Kidney (tissue), 14 donors: ENCODE measurements around the gene NECAB3. TPM values are rescaled to one million over a fixed set of nuclear protein-coding genes. Genes with fewer than 3 reads are reported as not detected.
A peak's percentile ranks its signal among the peaks of the same experiment; 100 is the strongest.

Experiments
- DNase-seq, 5 donors: peaks; one replicate each; pipeline ENCODE4 v3.0.0-alpha.2; 2013 to 2020
- FAIRE-seq: peaks from 2 replicates; lab custom pipeline; 2012; peaks lifted over from hg19 to GRCh38; lab: Jason Lieb, UNC
- H3K27ac ChIP-seq, 2 donors: one replicate each; pipeline ENCODE4 v1.7.0; 2013; ENCODE audit warnings: low read depth in 2 of 2, low read length in 2 of 2, inconsistent platforms in 1 of 2
- H3K27me3 ChIP-seq: one replicate; pipeline ENCODE4 v1.7.1; 2013; ENCODE audit warnings: low read length, inconsistent platforms; ENCODE audit not compliant: control insufficient read depth, insufficient read depth
- H3K36me3 ChIP-seq, 3 donors: one replicate each; pipeline versions ENCODE4 v1.7.0 to v1.7.1; 2013; ENCODE audit warnings: low read length in 3 of 3, control low read depth in 1 of 3, inconsistent platforms in 1 of 3; ENCODE audit not compliant: insufficient read depth in 3 of 3, control insufficient read depth in 2 of 3
- H3K4me1 ChIP-seq, 3 donors: one replicate each; pipeline versions ENCODE4 v1.7.0 to v1.7.1; 2013; ENCODE audit warnings: low read length in 3 of 3, inconsistent platforms in 1 of 3, low read depth in 1 of 3; ENCODE audit not compliant: control insufficient read depth in 2 of 3, insufficient read depth in 2 of 3
- H3K4me3 ChIP-seq, 3 donors: one replicate each; pipeline versions ENCODE4 v1.7.0 to v1.8.1; 2013; ENCODE audit warnings: low read length in 3 of 3, control low read depth in 1 of 3, inconsistent platforms in 1 of 3
- H3K9ac ChIP-seq, 3 donors: one replicate each; pipeline versions ENCODE4 v1.7.0 to v1.7.1; 2013; ENCODE audit warnings: low read length in 3 of 3, control low read depth in 1 of 3, inconsistent platforms in 1 of 3
- H3K9me3 ChIP-seq, 3 donors: one replicate each; pipeline versions ENCODE4 v1.7.0 to v1.7.1; 2013; ENCODE audit warnings: low read length in 3 of 3, control low read depth in 1 of 3, inconsistent platforms in 1 of 3; ENCODE audit not compliant: control insufficient read depth in 2 of 3, insufficient read depth in 1 of 3
- CTCF ChIP-seq: IDR thresholded peaks from 3 replicates; pipeline ENCODE4 v1.5.1; 2012; ENCODE audit warnings: mild to moderate bottlenecking, moderate library complexity, borderline replicate concordance; ENCODE audit not compliant: insufficient read depth; ENCODE audit errors: extremely low read depth
- intact Hi-C: fragments of 100-400 bp; cut with DNase I; formaldehyde crosslinking; loops from one replicate; pipeline ENCODE4 v1.11.1; 2022
- polyA plus RNA-seq: library from polyadenylated mRNA; stranded (reverse); fragments of 350-450 nt; fragmentation: Illumina TruSeq; extraction: RNeasy Lipid Tissue Mini Kit (QIAGEN cat#74804); gene quantifications from one replicate; pipeline ENCODE4 v1.2.3, GENCODE V29; 2014; ENCODE audit warnings: low read depth, low replicate concordance; ENCODE audit not compliant: insufficient read depth
- total RNA-seq: library from RNA; stranded (reverse); fragmentation: NEBNext Ultra II Directional; extraction: Animal tissue kit (Norgen Biotek cat#: 25700); gene quantifications from one replicate; pipeline ENCODE4 v1.2.1, GENCODE V29; 2021
- donor health status: control.
- donor health status: control.
- donor health status: control.
- donor health status: control.
- donor health status: control.
- donor health status: DM: yes; HTN: yes; CAD: no.
- donor health status: Normal renal cell carcinoma (clear cell type).

NECAB3 gene
- total and polyA plus RNA-seq, 2 donors from 2014 or later = 19.7 to 35.6 TPM

DNA sequence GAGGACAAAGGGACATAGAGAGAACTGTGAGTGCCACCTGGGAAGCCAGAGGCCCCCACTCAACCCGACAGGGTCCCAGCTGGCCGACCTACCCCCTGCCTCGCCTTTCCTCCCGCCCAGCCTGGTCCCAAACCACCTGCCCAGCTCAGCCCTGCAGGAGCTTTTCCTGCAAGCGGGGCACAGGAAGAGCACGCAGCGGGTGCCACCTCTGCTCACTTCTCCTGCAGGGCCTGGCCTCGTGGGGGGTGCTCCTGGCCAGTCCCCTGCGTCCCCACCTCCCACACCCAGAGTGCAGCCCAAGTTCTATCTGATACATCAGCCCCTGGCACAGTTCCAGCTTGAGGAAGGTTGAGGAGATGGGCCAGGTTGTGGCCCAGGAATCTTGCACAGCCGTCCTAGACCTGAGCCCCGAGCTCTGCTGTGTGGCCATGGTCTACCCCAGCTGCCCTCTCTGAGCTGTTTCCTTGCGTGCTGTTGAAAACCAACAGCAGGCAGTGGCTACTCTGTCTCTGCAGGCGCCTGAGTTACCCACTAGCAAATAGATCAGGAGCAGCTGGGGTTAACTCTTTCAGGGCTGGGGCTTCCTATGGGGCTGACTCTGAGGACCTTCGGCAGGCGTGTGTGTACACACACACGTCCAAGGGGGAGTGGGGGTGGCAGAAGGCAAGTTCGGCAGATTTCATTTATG lies 1.7 kb downstream of the NECAB3 start:
- peak overlapping the region in 1 of 3 donors; percentile 82 for H3K4me3 ChIP-seq
- H3K36me3 ChIP-seq = peaks cover 0 to 5% (median 0%) of the 10 kb centered on the region in 3 donors
- DNase-seq = peak in 2 of 5 donors; percentile 56 to 65
- peaks cover 0 to 28% (median 4%) of the 10 kb centered on the region in 3 donors for H3K4me1 ChIP-seq
- no peak for TF ChIP-seq CTCF
- intact Hi-C loops = no loop called here
- H3K9me3 ChIP-seq = no peaks in the 10 kb centered on the region
- no peak for FAIRE-seq
- H3K27ac ChIP-seq = no peak overlapping the region
- no peaks in the 10 kb centered on the region for H3K27me3 ChIP-seq
- no peak overlapping the region for H3K9ac ChIP-seq

DNA sequence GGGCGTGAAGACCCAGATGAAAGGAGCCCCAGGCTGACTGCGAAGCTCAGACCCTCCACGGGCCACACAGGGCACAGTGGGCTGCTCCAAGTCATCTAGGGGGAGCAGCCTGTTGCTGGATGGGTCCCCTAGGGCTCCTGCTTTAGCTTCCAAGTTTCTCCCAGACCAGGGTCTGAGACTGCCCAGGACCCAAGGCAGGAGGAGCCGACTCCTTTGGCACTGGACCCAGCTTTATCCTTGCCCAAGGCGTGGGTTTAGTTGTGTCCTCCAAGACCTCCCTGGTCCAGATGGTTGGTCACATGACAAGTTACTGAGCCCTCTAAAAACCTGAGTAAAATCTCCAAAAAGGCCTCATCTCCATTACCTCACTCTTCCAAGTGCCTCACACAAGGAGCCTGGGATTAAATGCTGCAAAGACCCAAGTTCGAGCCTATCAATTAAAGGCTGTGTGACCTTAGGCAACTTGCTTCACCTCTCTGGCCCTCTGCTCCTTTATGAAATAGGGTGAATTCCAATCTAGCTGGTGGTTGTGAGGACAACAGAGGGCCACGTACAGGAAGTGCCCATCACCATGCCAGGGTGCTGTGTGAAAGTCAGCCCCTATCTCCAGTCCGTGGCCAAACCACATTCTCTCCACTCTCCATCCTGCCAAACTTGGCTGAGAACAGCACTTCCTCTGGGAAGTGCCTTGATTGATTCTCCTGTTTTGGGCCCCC lies 2.5 kb downstream of the NECAB3 start:
- H3K4me1 ChIP-seq = peaks cover 0 to 31% (median 4%) of the 10 kb centered on the region in 3 donors
- no peaks in the 10 kb centered on the region for H3K27me3 ChIP-seq
- H3K36me3 ChIP-seq = peaks cover 0 to 5% (median 0%) of the 10 kb centered on the region in 3 donors
- no peak overlapping the region for H3K4me3 ChIP-seq
- H3K9ac ChIP-seq = no peak overlapping the region
- no peak for TF ChIP-seq CTCF
- DNase-seq (no peak), FAIRE-seq (no peak)
- H3K9me3 ChIP-seq = no peaks in the 10 kb centered on the region
- no peak overlapping the region for H3K27ac ChIP-seq
- intact Hi-C loops = no loop called here

- H3K9ac ChIP-seq = no peak overlapping the region
- DNase-seq (no peak), FAIRE-seq (no peak)
- peaks cover 0 to 5% (median 0%) of the 10 kb centered on the region in 3 donors for H3K36me3 ChIP-seq
- no peak for TF ChIP-seq CTCF
- no peak overlapping the region for H3K27ac ChIP-seq
- intact Hi-C loops = no loop called here
- H3K9me3 ChIP-seq = no peaks in the 10 kb centered on the region
- H3K4me3 ChIP-seq = no peak overlapping the region
- H3K27me3 ChIP-seq = no peaks in the 10 kb centered on the region
- peaks cover 0 to 35% (median 4%) of the 10 kb centered on the region in 3 donors for H3K4me1 ChIP-seq
Observed at GRCh38 chr20:33670715-33671499, 3.3 kb downstream of the NECAB3 start.
